A549 treated with RU486 at 1 μM for 4 hours (cell line): Measurements from ENCODE around the gene RTN4RL2. TPM values are rescaled to one million over a fixed set of nuclear protein-coding genes. Genes with fewer than 3 reads are reported as not detected.

ENCODE experiments used
- total RNA-seq: library from RNA; stranded (reverse); fragments of 200-300 nt; extraction: Qiagen RNA extraction; gene quantifications from 5 replicates; pipeline ENCODE4 v1.2.3, GENCODE V29; 2022; ENCODE audit warnings: low read depth

The RTN4RL2 gene
- 60.5 to 129 TPM (median 112 TPM) in 5 replicates for total RNA-seq

DNA sequence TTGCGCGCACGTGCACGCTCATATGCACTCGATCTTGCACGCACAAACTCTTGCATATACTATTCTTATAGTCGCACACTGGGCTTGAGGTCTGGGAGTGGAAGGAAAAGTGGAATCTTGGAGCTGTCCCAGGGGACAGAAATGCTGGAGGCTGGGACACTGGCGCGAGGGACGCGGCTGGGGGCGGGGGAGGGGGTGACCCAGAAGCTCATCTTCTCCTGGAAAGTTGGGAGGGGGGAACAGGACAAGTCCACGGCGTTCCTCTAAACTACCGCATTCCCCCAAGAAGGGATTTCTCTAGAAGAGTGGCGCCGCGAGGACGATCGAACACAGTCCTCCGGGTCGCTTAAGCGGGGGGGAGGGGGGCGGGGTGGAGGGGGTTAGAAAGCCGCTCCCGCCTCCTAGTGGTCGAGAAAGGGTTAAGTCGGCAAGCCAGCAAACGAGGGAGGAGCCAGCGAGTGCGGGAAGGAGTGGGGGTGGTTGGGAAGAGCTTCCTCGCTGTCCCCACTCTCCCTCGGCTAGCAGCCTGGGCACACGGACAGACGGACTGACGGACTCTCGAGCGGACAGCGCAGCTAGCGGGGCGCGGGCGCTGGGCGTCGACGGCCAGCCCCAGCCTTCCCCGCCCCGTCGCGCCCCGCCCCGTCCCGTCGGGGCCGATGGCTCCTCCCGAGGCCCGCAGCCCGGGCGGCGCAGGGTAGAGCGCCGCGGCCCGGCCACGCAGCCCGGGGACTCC lies at the start of gene RTN4RL2:
Gene RTN4RL2 (plus strand): TSS at position 507 of the 736 bp plus-strand sequence. CDS start 338 bp downstream, outside the sequence.

DNA sequence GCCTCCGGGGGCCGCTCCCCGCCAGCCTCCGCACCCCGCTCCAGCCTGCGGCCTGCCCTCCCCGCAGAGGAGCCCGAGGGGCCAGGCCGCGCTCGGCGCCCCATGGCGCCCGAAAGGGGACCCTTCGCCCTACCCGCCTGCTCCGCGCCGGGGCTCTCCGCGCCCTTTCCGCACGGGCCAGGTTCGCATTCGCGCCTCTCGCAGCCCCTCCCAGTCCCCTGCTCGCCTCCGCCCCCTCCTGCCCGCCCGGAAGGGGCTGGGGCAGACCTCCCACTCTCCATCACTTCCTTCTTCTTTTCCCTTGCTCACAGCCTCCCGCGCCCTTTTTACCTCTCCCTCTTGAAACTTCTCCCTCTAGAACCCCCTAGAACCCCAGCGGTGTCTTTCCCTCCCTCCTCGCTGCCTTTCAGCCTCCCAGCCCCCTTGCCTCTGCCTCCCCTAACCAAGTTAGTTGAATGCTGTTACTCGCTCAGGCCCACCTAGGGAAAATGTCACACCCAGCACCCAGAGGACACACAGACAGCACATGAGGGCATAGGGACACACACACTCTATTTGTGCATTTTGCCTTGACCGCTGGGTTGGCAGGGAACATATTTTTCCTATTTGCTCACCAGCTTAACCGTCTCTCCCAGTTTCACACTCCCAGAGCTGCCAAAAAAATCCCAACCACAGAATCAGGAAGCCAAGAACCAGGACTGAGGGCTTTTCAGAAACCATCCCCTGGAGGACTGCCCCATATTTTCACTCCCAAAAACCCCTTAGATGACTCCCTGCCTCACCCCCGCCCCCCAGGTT lies 33.2 kb upstream of the RTN4RL2 start, which contains the start of gene SLC43A3:
Gene SLC43A3 (minus strand): TSS at position 193 of the 798 bp plus-strand sequence. CDS start 949 bp downstream, outside the sequence.

DNA sequence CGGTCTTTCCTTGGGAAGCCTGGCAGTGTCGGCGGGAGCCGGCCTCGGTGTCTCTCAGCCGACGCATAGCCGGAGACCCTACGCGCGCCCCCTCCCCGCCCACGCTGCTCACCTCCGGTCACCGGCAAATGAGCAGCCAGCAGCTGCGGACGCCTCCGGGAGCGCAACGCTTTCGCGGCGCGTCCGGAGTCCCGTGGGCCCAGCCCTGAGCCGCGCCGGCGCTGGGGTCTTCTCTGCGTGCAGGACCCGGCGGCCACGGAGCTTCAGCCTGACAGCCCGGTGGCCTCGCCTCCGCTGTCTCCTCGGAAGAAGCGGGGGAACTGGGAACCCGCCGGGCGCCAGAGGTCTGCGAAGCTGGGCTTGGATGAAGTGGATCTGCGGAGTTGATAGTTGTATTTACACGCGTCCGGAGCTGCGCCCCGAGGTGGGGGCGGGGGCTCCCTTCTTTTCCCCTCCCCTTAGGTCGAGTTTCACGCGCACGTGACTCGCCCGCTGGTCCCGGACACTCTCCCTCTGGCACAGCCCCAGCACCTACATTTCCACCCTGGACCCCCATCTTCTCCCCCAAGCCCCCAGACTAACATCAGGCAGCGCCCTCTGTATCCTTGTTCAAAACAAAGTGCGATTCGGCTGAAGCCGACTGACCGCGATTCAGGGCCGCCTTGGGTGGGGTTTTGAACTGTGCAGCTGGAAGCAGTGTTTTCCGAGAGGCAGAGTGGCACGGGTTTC lies 55.2 kb downstream of the RTN4RL2 start, which contains the start of gene SLC43A1:
Gene SLC43A1 (minus strand): TSS at position 371 of the 729 bp plus-strand sequence. CDS start 1,591 bp downstream, outside the sequence.

Other genes with a start within 250 kb of the RTN4RL2 start
- 0.03 to 0.13 TPM (median 0.09 TPM) in 4 of 5 replicates, not detected in the other for gene APLNR, start 223.3 kb upstream of the RTN4RL2 start, total RNA-seq
- gene TNKS1BP1, start 135.6 kb upstream of the RTN4RL2 start, total RNA-seq = 64.6 to 87.4 TPM (median 82.4 TPM) in 5 replicates
- 217 to 261 TPM (median 235 TPM) in 5 replicates for gene SSRP1, start 124.6 kb upstream of the RTN4RL2 start, total RNA-seq
- 0.13 to 0.24 TPM (median 0.16 TPM) in 5 replicates for gene P2RX3, start 122.2 kb upstream of the RTN4RL2 start, total RNA-seq
- gene PRG3, start 79.4 kb upstream of the RTN4RL2 start, total RNA-seq = not detected in 5 replicates
- gene PRG2, start 69.9 kb upstream of the RTN4RL2 start, total RNA-seq = 0.07 TPM in 1 of 5 replicates, not detected in the others
- gene SLC43A3, start 33.4 kb upstream of the RTN4RL2 start, total RNA-seq = 0.32 to 1.0 TPM (median 0.67 TPM) in 5 replicates
- 1.8 to 3.4 TPM (median 3.1 TPM) in 5 replicates for gene SLC43A1, start 55.2 kb downstream of the RTN4RL2 start, total RNA-seq
- gene TIMM10, start 70.2 kb downstream of the RTN4RL2 start, total RNA-seq = 160 to 189 TPM (median 170 TPM) in 5 replicates
- not detected in 5 replicates for gene SMTNL1, start 77.1 kb downstream of the RTN4RL2 start, total RNA-seq
- 29.5 to 37.8 TPM (median 32.7 TPM) in 5 replicates for gene UBE2L6, start 107.1 kb downstream of the RTN4RL2 start, total RNA-seq
- 0.27 to 1.7 TPM (median 0.38 TPM) in 5 replicates for gene SERPING1, start 137.2 kb downstream of the RTN4RL2 start, total RNA-seq
- 0.32 to 0.39 TPM (median 0.34 TPM) in 5 replicates for gene YPEL4, start 189.4 kb downstream of the RTN4RL2 start, total RNA-seq
- 26.9 to 33.2 TPM (median 29.0 TPM) in 5 replicates for gene CLP1, start 197.2 kb downstream of the RTN4RL2 start, total RNA-seq
- 70.5 to 76.1 TPM (median 73.5 TPM) in 5 replicates for gene ZDHHC5, start 207.6 kb downstream of the RTN4RL2 start, total RNA-seq